Nephron progenitor cell (in vitro differentiated cells): ENCODE results near the gene SLC38A10.
A peak's percentile ranks its signal among the peaks of the same experiment; 100 is the strongest.

Source experiments
- DNase-seq: peaks from one replicate; pipeline ENCODE4 v3.0.0; 2021
- H3K27ac Mint-ChIP-seq: 2 replicates; pipeline ENCODE4 v1.8.0; 2021; ENCODE audit warnings: mild to moderate bottlenecking, moderate library complexity, mixed read lengths
- H3K27me3 Mint-ChIP-seq: 2 replicates; pipeline ENCODE4 v1.8.0; 2021; ENCODE audit warnings: mild to moderate bottlenecking, low read depth, mixed read lengths; ENCODE audit not compliant: poor library complexity
- H3K36me3 Mint-ChIP-seq: 2 replicates; pipeline ENCODE4 v1.8.0; 2021; ENCODE audit warnings: low read depth, mixed read lengths
- H3K4me1 Mint-ChIP-seq: 2 replicates; pipeline ENCODE4 v1.8.0; 2021; ENCODE audit warnings: mixed read lengths
- H3K4me3 Mint-ChIP-seq: 2 replicates; pipeline ENCODE4 v1.8.0; 2021; ENCODE audit warnings: mild to moderate bottlenecking, moderate library complexity, mixed read lengths
- H3K9me3 Mint-ChIP-seq: 2 replicates; pipeline ENCODE4 v1.8.0; 2021; ENCODE audit warnings: mild to moderate bottlenecking, moderate library complexity, mixed read lengths
- TF ChIP-seq, protein P1 (sequence below): fragments of 200-600 bp; sonication (generic); IDR thresholded peaks from 2 replicates; pipeline ENCODE4 v1.5.0; 2021; ENCODE audit warnings: antibody characterized with exemption

The SLC38A10 gene

DNA sequence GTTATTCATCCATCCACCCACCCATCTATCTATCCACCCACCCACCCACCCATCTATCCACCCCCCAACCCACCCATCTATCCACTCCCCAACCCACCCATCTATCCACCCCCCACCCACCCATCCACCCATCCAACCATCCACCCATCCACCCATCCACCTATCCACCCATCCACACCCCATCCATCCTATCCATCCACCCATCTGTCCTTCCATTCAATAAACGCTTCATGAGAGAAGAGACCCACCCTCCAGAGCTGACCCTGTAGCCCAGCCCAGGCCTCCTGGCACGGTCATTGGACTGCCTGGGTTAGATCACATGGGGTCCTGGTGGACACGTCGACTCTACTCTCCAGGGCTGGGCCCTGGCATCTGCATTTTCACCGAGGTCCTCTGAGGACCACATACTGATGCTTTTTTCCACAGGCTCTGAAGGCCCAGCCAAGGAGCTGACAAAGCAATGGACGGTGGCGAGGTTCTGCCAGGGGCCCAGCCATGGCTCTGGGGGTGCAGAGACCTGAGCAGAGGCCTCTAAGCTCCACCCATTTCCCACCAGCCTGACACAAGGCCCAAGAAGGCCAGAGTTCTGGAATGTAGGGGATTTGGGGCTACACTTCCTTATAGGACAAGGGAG, 41.3 kb upstream of the SLC38A10 start:
- no peak overlapping the region for H3K27ac Mint-ChIP-seq
- no peaks in the 10 kb centered on the region for H3K9me3 Mint-ChIP-seq
- no peaks in the 10 kb centered on the region for H3K36me3 Mint-ChIP-seq
- no peaks in the 10 kb centered on the region for H3K27me3 Mint-ChIP-seq
- DNase-seq = no peak
- H3K4me1 Mint-ChIP-seq = peaks cover 79% of the 10 kb centered on the region
- TF ChIP-seq, protein P1, sequence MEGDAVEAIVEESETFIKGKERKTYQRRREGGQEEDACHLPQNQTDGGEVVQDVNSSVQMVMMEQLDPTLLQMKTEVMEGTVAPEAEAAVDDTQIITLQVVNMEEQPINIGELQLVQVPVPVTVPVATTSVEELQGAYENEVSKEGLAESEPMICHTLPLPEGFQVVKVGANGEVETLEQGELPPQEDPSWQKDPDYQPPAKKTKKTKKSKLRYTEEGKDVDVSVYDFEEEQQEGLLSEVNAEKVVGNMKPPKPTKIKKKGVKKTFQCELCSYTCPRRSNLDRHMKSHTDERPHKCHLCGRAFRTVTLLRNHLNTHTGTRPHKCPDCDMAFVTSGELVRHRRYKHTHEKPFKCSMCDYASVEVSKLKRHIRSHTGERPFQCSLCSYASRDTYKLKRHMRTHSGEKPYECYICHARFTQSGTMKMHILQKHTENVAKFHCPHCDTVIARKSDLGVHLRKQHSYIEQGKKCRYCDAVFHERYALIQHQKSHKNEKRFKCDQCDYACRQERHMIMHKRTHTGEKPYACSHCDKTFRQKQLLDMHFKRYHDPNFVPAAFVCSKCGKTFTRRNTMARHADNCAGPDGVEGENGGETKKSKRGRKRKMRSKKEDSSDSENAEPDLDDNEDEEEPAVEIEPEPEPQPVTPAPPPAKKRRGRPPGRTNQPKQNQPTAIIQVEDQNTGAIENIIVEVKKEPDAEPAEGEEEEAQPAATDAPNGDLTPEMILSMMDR = no peak
- no peak overlapping the region for H3K4me3 Mint-ChIP-seq

DNA sequence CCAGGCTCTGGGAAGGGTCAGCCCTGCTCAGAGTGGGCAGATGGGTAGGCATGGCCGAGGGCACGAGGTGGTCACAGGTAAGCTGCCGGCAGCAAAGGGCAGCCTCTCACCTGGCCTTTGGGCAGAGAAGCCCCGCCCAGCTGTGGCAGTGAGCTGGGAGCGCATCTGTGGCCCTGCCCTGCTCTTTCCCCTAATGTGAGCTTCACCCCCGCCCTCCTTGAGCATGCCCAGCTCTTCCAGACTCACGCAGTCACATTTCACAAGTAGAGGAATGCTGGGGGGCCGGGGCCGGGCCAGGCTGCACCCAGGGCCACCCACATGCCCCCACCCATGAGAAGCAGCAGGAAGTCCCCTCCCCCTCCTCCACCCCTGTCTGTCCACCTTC, 40.7 kb upstream of the SLC38A10 start:
- TF ChIP-seq, protein P1 = no peak
- no peak overlapping the region for H3K4me3 Mint-ChIP-seq
- H3K4me1 Mint-ChIP-seq = peaks cover 85% of the 10 kb centered on the region

DNA sequence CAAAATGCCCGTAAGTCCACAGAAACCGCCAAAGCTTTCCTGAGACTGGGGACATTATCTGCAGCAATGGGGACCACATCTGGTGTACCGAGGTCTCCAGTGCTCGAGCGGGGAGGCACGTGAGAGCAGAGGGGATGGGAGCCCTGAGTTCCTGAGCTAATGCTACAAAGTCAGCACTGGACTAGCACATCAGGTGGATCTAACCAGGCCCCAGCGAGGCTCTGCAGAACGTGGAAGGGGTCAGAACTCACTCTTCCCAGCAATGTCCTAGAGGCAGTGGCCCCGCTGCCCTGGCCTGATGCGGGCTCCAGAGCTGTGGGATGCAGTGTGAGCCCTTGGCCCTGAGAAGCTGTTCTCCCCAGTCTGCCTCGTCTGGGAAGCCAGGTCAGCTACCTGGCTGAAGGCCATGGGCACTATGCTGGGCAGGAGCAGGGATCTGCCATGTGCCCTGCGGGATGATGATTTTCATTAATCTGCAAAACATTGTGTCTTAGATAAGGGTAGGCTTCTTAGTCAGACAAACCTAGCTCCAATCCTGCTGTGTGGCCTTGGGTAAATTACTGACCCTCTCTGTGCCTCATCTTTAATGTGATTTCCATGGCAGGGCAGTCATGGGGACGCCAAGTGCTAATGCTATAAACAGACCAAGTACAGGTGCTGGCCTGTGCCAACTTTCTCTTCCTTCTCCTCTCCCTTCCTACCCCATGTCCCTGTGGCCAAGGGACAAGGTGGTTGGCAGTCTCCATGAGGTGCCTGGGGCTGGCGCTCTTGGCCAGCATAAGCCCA, 40.1 kb upstream of the SLC38A10 start:
- Mint-ChIP-seq H3K27me3 (no peaks in the 10 kb centered on the region), H3K4me1 (peaks cover 85% of the 10 kb centered on the region), H3K27ac (no peak overlapping the region), H3K36me3 (no peaks in the 10 kb centered on the region), H3K9me3 (no peaks in the 10 kb centered on the region), H3K4me3 (no peak overlapping the region)
- TF ChIP-seq, protein P1 = no peak
- DNase-seq = no peak

More for the DNA sequence above, 40.7 kb upstream of the SLC38A10 start:
- H3K36me3 Mint-ChIP-seq = no peaks in the 10 kb centered on the region
- H3K27ac Mint-ChIP-seq = no peak overlapping the region
- no peak for DNase-seq
- no peaks in the 10 kb centered on the region for H3K9me3 Mint-ChIP-seq
- no peaks in the 10 kb centered on the region for H3K27me3 Mint-ChIP-seq

DNA sequence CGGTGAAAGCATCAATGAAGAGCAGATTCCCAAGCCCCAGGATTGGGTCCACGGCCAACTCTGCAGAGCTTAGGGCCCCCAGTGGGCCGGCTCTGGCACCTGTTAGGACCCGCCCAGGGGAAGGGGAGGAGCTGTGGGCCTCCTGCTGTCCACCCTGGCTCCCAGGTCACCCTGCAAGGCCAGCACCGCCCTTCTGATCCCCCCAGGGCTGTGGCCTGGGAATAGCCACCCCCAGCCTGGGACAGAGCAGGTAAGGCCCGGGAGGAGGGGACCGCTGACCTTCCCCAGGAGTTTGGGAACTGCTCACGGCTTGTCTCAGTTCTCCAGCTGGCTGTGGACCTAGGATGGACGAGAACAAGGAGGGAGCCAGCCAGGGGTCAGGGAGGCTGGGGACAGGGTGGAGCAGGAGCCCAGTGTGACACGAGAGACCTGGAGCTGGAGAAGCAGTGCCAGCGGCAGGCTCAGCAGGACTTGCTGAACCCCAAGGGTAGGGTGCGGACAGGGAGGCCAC, 39.3 kb upstream of the SLC38A10 start:
- DNase-seq = no peak
- no peaks in the 10 kb centered on the region for H3K27me3 Mint-ChIP-seq
- peaks cover 84% of the 10 kb centered on the region for H3K4me1 Mint-ChIP-seq
- H3K27ac Mint-ChIP-seq = peak overlapping the region; percentile 61
- H3K4me3 Mint-ChIP-seq = no peak overlapping the region
- TF ChIP-seq, protein P1 = no peak
- no peaks in the 10 kb centered on the region for H3K36me3 Mint-ChIP-seq
- no peaks in the 10 kb centered on the region for H3K9me3 Mint-ChIP-seq

DNA sequence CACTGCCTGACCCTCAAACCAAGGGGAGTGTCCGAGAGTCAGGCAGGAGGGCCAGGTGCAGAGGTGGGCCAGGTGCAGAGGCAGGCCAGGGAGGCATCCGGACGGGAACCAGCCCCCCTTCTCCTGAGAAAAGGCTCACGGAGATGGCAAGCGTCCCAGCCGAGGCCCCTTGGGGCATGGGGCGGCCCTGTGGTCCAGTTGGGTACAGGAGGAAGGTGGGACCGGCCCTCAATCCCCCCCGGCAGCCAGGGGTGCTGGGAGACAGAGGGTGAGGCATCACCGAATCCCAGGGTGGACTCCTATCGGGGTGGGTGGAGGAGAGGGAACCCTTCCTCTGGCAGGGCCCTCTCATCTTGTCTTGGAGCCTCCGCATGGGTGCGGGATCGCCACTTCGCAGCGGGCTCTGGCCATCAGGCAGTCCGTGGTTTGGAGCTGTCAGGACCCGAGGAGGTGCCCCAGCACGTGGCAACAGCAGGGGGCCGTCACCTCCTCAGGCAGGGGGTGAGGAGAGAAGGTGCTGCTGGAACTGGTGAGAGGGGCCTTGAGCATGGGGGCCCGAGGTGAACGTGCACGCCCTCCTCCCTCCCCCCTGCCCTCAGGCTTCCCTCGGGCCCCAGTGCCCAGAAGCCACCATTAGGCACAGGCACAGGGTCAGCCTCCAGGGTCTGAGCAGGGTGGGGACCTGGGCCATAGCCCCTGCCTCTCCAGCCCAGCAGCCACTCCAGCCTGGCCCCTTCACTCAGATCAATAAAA, 38.7 kb upstream of the SLC38A10 start:
- Mint-ChIP-seq H3K9me3 (no peaks in the 10 kb centered on the region), H3K36me3 (no peaks in the 10 kb centered on the region), H3K4me1 (peaks cover 83% of the 10 kb centered on the region), H3K27me3 (no peaks in the 10 kb centered on the region), H3K27ac (no peak overlapping the region), H3K4me3 (no peak overlapping the region)
- no peak for DNase-seq
- TF ChIP-seq, protein P1 = no peak
